SK-N-SH (cell line): Measurements from ENCODE around the gene MATN1. TPM values are rescaled to one million over a fixed set of nuclear protein-coding genes. Genes with fewer than 3 reads are reported as not detected.

Experiments used
- CTCF ChIA-PET: fragments of 300-600, 350-600 bp; formaldehyde crosslinking; extraction: SDS; loops from one replicate; lab custom pipeline; 2021; lab: Yijun Ruan, JAX
- POLR2A ChIA-PET: fragments of 350-600 bp; sonication (Branson Sonifier 250); formaldehyde crosslinking; extraction: SDS; loops from one replicate; lab custom pipeline; 2020; ENCODE audit warnings: antibody characterized with exemption, inconsistent platforms; lab: Yijun Ruan, JAX
- DNase-seq: peaks from one replicate; pipeline ENCODE4 v3.0.0; 2012
- H2AFZ ChIP-seq: fragments of 200-600 bp; sonication (generic); 2 replicates; pipeline ENCODE4 v1.8.1; 2016; ENCODE audit warnings: antibody characterized with exemption, mild to moderate bottlenecking, low read depth
- H3F3A ChIP-seq: fragments of 200-600 bp; sonication (generic); replicated peaks from 2 replicates; pipeline ENCODE3; 2016; ENCODE audit warnings: antibody characterized with exemption, mild to moderate bottlenecking; ENCODE audit not compliant: insufficient read depth
- H3K27ac ChIP-seq, 2 experiments: fragments of 200-500 bp in 1 of 2; fragments of 200-600 bp in 1 of 2; sonication (Bioruptor generic) in 1 of 2; sonication (generic), shearing (Covaris generic) in 1 of 2; 2 replicates each; pipeline versions ENCODE4 v1.5.1 to v1.6.1; 2014 to 2016; ENCODE audit warnings: low read depth in 2 of 2, inconsistent platforms in 1 of 2, low read length in 1 of 2, mild to moderate bottlenecking in 1 of 2, mixed read lengths in 1 of 2
- H3K27me3 ChIP-seq: fragments of 200-600 bp; sonication (generic), shearing (Covaris generic); 2 replicates; pipeline ENCODE4 v1.6.1; 2016; ENCODE audit warnings: mixed run types; ENCODE audit not compliant: insufficient read depth
- H3K36me3 ChIP-seq, 2 experiments: fragments of 200-500 bp in 1 of 2; fragments of 200-600 bp in 1 of 2; sonication (Bioruptor generic) in 1 of 2; sonication (generic) in 1 of 2; replicated peaks in 1 of 2; 2 replicates each; pipeline versions ENCODE3 to v1.5.1; 2014 to 2016; ENCODE audit warnings: low read length in 1 of 2, mild to moderate bottlenecking in 1 of 2; ENCODE audit not compliant: insufficient read depth in 2 of 2, control insufficient read depth in 1 of 2
- H3K4me1 ChIP-seq, 2 experiments: fragments of 200-500 bp in 1 of 2; fragments of 200-600 bp in 1 of 2; sonication (Bioruptor generic) in 1 of 2; sonication (generic), shearing (Covaris generic) in 1 of 2; 2 replicates each; pipeline versions ENCODE4 v1.5.1 to v1.6.1; 2014 to 2016; ENCODE audit warnings: low read depth in 1 of 2, low read length in 1 of 2, mixed run types in 1 of 2; ENCODE audit not compliant: insufficient read depth in 2 of 2, control insufficient read depth in 1 of 2
- H3K4me2 ChIP-seq: fragments of 200-600 bp; sonication (generic), shearing (Covaris generic); 2 replicates; pipeline ENCODE4 v1.6.1; 2017; ENCODE audit warnings: mixed run types
- H3K4me3 ChIP-seq, 2 experiments: fragments of 200-500 bp in 1 of 2; fragments of 200-600 bp in 1 of 2; sonication (Bioruptor generic) in 1 of 2; sonication (generic), shearing (Covaris generic) in 1 of 2; 2 replicates each; pipeline versions ENCODE4 v1.5.1 to v1.8.1; 2014 to 2016; ENCODE audit warnings: low read depth in 2 of 2, inconsistent platforms in 1 of 2, low read length in 1 of 2, mild to moderate bottlenecking in 1 of 2, mixed read lengths in 1 of 2, moderate library complexity in 1 of 2
- H3K79me2 ChIP-seq: fragments of 200-600 bp; sonication (generic); 2 replicates; pipeline ENCODE4 v1.8.1; 2017; ENCODE audit warnings: mild to moderate bottlenecking; ENCODE audit not compliant: insufficient read depth
- H3K9ac ChIP-seq: fragments of 200-600 bp; sonication (generic); 2 replicates; pipeline ENCODE4 v1.6.1; 2017; ENCODE audit warnings: mixed run types
- H3K9me2 ChIP-seq: fragments of 200-600 bp; sonication (generic); 2 replicates; pipeline ENCODE4 v1.6.1; 2017; ENCODE audit warnings: mixed run types
- H3K9me3 ChIP-seq: fragments of 200-600 bp; sonication (generic); 2 replicates; pipeline ENCODE4 v1.6.1; 2017; ENCODE audit warnings: mixed run types, mild to moderate bottlenecking, moderate library complexity
- H4K20me1 ChIP-seq: fragments of 200-600 bp; sonication (generic); 2 replicates; pipeline ENCODE4 v1.6.1; 2017; ENCODE audit warnings: mild to moderate bottlenecking, mixed run types; ENCODE audit not compliant: insufficient read depth
- GABPA ChIP-seq: IDR thresholded peaks from 2 replicates; pipeline ENCODE4 v1.4.0; 2012; ENCODE audit warnings: low read depth, mild to moderate bottlenecking
- IRF3 ChIP-seq: fragments of 150-350 bp; IDR thresholded peaks from 2 replicates; pipeline ENCODE4 v1.6.1; 2016; ENCODE audit warnings: mild to moderate bottlenecking, low read depth, low read length
- JUND ChIP-seq: IDR thresholded peaks from 2 replicates; pipeline ENCODE4 v1.4.0; 2012
- MEF2A ChIP-seq: IDR thresholded peaks from 2 replicates; pipeline ENCODE4 v1.4.0; 2012; ENCODE audit warnings: low read depth, borderline replicate concordance
- MXI1 ChIP-seq: IDR thresholded peaks from 2 replicates; pipeline ENCODE4 v1.6.1; 2012; ENCODE audit warnings: mild to moderate bottlenecking, low read depth, low read length, improper control_type of control experiment
- NFIC ChIP-seq: IDR thresholded peaks from 2 replicates; pipeline ENCODE4 v1.4.0; 2012; ENCODE audit warnings: borderline replicate concordance
- PBX3 ChIP-seq: IDR thresholded peaks from 2 replicates; pipeline ENCODE4; 2012
- RAD21 ChIP-seq: IDR thresholded peaks from 2 replicates; pipeline ENCODE4 v1.6.1; 2012; ENCODE audit warnings: mild to moderate bottlenecking, low read length
- RFX5 ChIP-seq: IDR thresholded peaks from 2 replicates; pipeline ENCODE4 v1.6.1; 2012; ENCODE audit warnings: mild to moderate bottlenecking, improper control_type of control experiment, low read length
- SMC3 ChIP-seq: IDR thresholded peaks from 2 replicates; pipeline ENCODE4 v1.6.1; 2012; ENCODE audit warnings: low read depth, low read length, improper control_type of control experiment
- TCF12 ChIP-seq: IDR thresholded peaks from 2 replicates; pipeline ENCODE4 v1.4.0; 2012
- TEAD4 ChIP-seq: IDR thresholded peaks from 2 replicates; pipeline ENCODE4 v1.4.0; 2012; ENCODE audit warnings: mild to moderate bottlenecking, borderline replicate concordance; ENCODE audit not compliant: insufficient read depth
- YY1 ChIP-seq: IDR thresholded peaks from 2 replicates; pipeline ENCODE4 v1.4.0; 2012; ENCODE audit warnings: low read depth, mild to moderate bottlenecking
- ZBTB33 ChIP-seq: IDR thresholded peaks from 2 replicates; pipeline ENCODE4 v1.4.0; 2012; ENCODE audit warnings: low read depth, borderline replicate concordance
- WGBS: methylation state at CpG from one replicate; pipeline ENCODE4 v1.1.6; 2017; ENCODE audit warnings: low lambda C conversion rate; 5-methylcytosine and 5-hydroxymethylcytosine counted together
- polyA plus RNA-seq, 3 experiments: library from polyadenylated mRNA; depleted of rRNA; stranded (reverse); fragments of >200 nt; gene quantifications; 2 replicates each; pipeline ENCODE4 v1.2.3, GENCODE V29; 2012

Gene MATN1
- polyA plus RNA-seq, 1 of the 3 experiments (the other 2 are of a cell fraction): 0.23 TPM

- no peak for TF ChIP-seq IRF3
- TF ChIP-seq SMC3: no peak
- TF ChIP-seq YY1: no peak
- TF ChIP-seq JUND: no peak; the same call in 1 of the 2 replicates
- peak; percentile 20; the same call in 1 of the 2 replicates for TF ChIP-seq TCF12
- no peak for TF ChIP-seq PBX3
- TF ChIP-seq MXI1: no peak
- no peak for TF ChIP-seq NFIC
Observed at GRCh38 chr1:30727824-30728223, 4.4 kb upstream of the MATN1 start (continued).

- peak overlapping the region in 1 of 2 experiments; percentile 28; a peak in 1 of 4 replicates for H3K27ac ChIP-seq
- WGBS: 88% methylated on average over 15 of the region's 15 CpGs
- POLR2A ChIA-PET: interaction anchor here (1.2 kb wide), 1 partner anchor 8 kb away, joined by 7 read pairs; no protein-coding TSS in a partner anchor
- H3K79me2 ChIP-seq: no peaks in the 10 kb centered on the region
- TF ChIP-seq YY1: no peak
- TF ChIP-seq TEAD4: no peak
- TF ChIP-seq PBX3: no peak
- no peak for TF ChIP-seq RAD21
- no peak for TF ChIP-seq MEF2A
- no peak for TF ChIP-seq GABPA
- no peak for TF ChIP-seq ZBTB33
- no peak for TF ChIP-seq RFX5
- no peak for TF ChIP-seq JUND
- H3K9me3 ChIP-seq: no peaks in the 10 kb centered on the region
- peak overlapping the region; percentile 37; the same call in 1 of the 2 replicates for H3K4me2 ChIP-seq
- no peaks in the 10 kb centered on the region for H3K27me3 ChIP-seq
- H3F3A ChIP-seq: peaks cover 5% of the 10 kb centered on the region
- peaks cover 0 to 9% of the 10 kb centered on the region in 2 experiments for H3K36me3 ChIP-seq
- H4K20me1 ChIP-seq: no peaks in the 10 kb centered on the region
- no peaks in the 10 kb centered on the region for H3K9me2 ChIP-seq
- no peak overlapping the region for H3K4me3 ChIP-seq
- CTCF ChIA-PET: interaction anchor here (0.7 to 14.9 kb wide), 7 partner anchors 8 to 1365 kb away, joined by 3 to 377 read pairs (median 31); no protein-coding TSS in a partner anchor
- no peak for DNase-seq
- H3K9ac ChIP-seq: no peak overlapping the region
- H3K4me1 ChIP-seq: peaks cover 2 to 6% of the 10 kb centered on the region in 2 experiments; a peak in 3 of 4 replicates
- no peak overlapping the region for H2AFZ ChIP-seq
Observed at GRCh38 chr1:30726773-30727684, 3.6 kb upstream of the MATN1 start.
